Pancreas (tissue), 10 donors: ENCODE data around the gene TP53TG5. TPM values are rescaled to one million over a fixed set of nuclear protein-coding genes. Genes with fewer than 3 reads are reported as not detected.

Experiments used
- ATAC-seq, 4 donors: fragments of 200-7000 bp; cut with Tn5 transposase; one replicate each; pipeline versions ENCODE4 v1.8.0 to v1.9.1; 2020; ENCODE audit warnings: mild to moderate bottlenecking in 4 of 4, moderate library complexity in 4 of 4
- DNase-seq, 6 donors: peaks; one replicate each; pipeline ENCODE4 v3.0.0-alpha.2; 2020
- FAIRE-seq: peaks from 2 replicates; lab custom pipeline; 2012; peaks lifted over from hg19 to GRCh38; lab: Jason Lieb, UNC
- H3K27ac ChIP-seq, 4 donors: fragments of 200-600 bp; sonication (generic); 1 replicate in 3 of 4; 2 replicates in 1 of 4; pipeline versions ENCODE4 v1.5.0 to v1.8.0; 2020
- H3K27me3 ChIP-seq, 4 donors: fragments of 200-600 bp; one replicate each; pipeline ENCODE4 v1.8.0; 2021
- H3K36me3 ChIP-seq, 3 donors: fragments of 200-600 bp; sonication (generic) in 1 of 3; one replicate each; pipeline versions ENCODE4 v1.5.0 to v1.8.0; 2020 to 2021
- H3K4me1 ChIP-seq, 3 donors: fragments of 200-600 bp; one replicate each; pipeline ENCODE4 v1.8.0; 2021
- H3K4me3 ChIP-seq, 4 donors: fragments of 200-600 bp; sonication (generic) in 2 of 4; one replicate each; pipeline versions ENCODE4 v1.5.0 to v1.8.0; 2020 to 2021
- H3K9me3 ChIP-seq, 4 donors: fragments of 200-600 bp; one replicate each; pipeline ENCODE4 v1.8.0; 2021
- CTCF ChIP-seq, 4 donors: fragments of 200-600 bp; sonication (generic) in 3 of 4; IDR thresholded peaks; one replicate each; pipeline versions ENCODE4 v1.5.0 to v1.8.0; 2021; ENCODE audit warnings: antibody characterized with exemption in 4 of 4
- WGBS, 2 donors: extraction: QIAGEN DNeasy Blood & Tissue Kit; methylation state at CpG; one replicate each; pipeline ENCODE4 v1.1.7; 2013; 5-methylcytosine and 5-hydroxymethylcytosine counted together
- intact Hi-C, 3 donors: fragments of 100-400 bp; cut with DNase I; formaldehyde crosslinking; loops; one replicate each; pipeline versions ENCODE4 v1.11.1 to v1.14.2; 2022
- polyA plus RNA-seq, 2 donors: library from polyadenylated mRNA; stranded (reverse); fragments of 200-250 nt; gene quantifications; one replicate each; pipeline ENCODE4 v1.2.3, GENCODE V29; 2013
- total RNA-seq, 6 donors: library from RNA; stranded (reverse); fragmentation: NEBNext Ultra II Directional in 4 of 6; extraction: Animal tissue kit (Norgen Biotek cat#: 25700) in 4 of 6; gene quantifications; one replicate each; pipeline versions ENCODE4 v1.2.1 to v1.2.4, GENCODE V29; 2021 to 2023
- donor health status: healthy with polysubstance abuse.
- donor health status: DM: no; HTN: no; CAD: no; lungs with moderate emphysema.
- donor health status: DM: no; HTN: no; CAD: no.
- donor health status: control.
- donor health status: control.
- donor health status: Bipolar disorder and iron deficiency.
- donor health status: DM: yes; HTN: yes; CAD: no.
- donor health status: DM: no; HTN: no; CAD: no.
- donor health status: DM: no; HTN: no; CAD: no.
- donor health status: DM: yes; HTN: yes; CAD: no.

Gene TP53TG5
- total and polyA plus RNA-seq, 8 donors: 0.44 TPM; not detected in 7

- peak; percentile 68 to 76 (median 72) for DNase-seq
- peak; percentile 12 to 20 (median 14) for ATAC-seq
- intact Hi-C loops: no loop called here
- Histone ChIP-seq H3K9me3 (no peaks in the 10 kb centered on the region), H3K4me1 (peaks cover 15 to 39% (median 36%) of the 10 kb centered on the region in 3 donors), H3K27ac (peak overlapping the region; percentile 87 to 98 (median 94)), H3K27me3 (no peaks in the 10 kb centered on the region), H3K4me3 (peak overlapping the region in 3 of 4 donors; percentile 70 to 92 (median 84)), H3K36me3 (no peaks in the 10 kb centered on the region)
- no peak for FAIRE-seq
- WGBS, 2 donors: 17 to 31% methylated on average over 9 of the region's 9 CpGs
- TF ChIP-seq CTCF (IDR thresholded peaks at IDR 0.05): no peak
Observed at GRCh38 chr20:45345104-45345936, 32.8 kb downstream of the TP53TG5 start.

- intact Hi-C loops: no loop called here
- no peaks in the 10 kb centered on the region for H3K27me3 ChIP-seq
- H3K9me3 ChIP-seq: no peaks in the 10 kb centered on the region
- H3K4me1 ChIP-seq: peaks cover 25 to 49% (median 46%) of the 10 kb centered on the region in 3 donors
- WGBS, 2 donors: 11 to 15% methylated on average over 9 of the region's 9 CpGs
- TF ChIP-seq CTCF (IDR thresholded peaks at IDR 0.05): no peak
- peak; percentile 63 to 83 (median 70) for DNase-seq
- H3K4me3 ChIP-seq: peak overlapping the region in 2 of 4 donors; percentile 84 to 92
- H3K27ac ChIP-seq: peak overlapping the region; percentile 87 to 98 (median 94)
- peak; percentile 11 to 50 (median 28) for ATAC-seq
- no peak for FAIRE-seq
- H3K36me3 ChIP-seq: no peaks in the 10 kb centered on the region
Observed at GRCh38 chr20:45344168-45344860, 33.8 kb downstream of the TP53TG5 start.

GRCh38 chr20:45343532-45344167 is 34.5 kb downstream of the TP53TG5 start:
- intact Hi-C loops: no loop called here
- H3K36me3 ChIP-seq: no peaks in the 10 kb centered on the region
- ATAC-seq (peak; percentile 42 to 49 (median 44)), FAIRE-seq (no peak), DNase-seq (peak in 1 of 6 donors; percentile 58)
- H3K27me3 ChIP-seq: no peaks in the 10 kb centered on the region
- peak overlapping the region in 2 of 4 donors; percentile 84 to 92 for H3K4me3 ChIP-seq
- whole genome bisulfite sequencing, 2 donors: 8 to 11% methylated on average over 6 of the region's 6 CpGs
- peaks cover 32 to 53% (median 53%) of the 10 kb centered on the region in 3 donors for H3K4me1 ChIP-seq
- H3K9me3 ChIP-seq: no peaks in the 10 kb centered on the region
- H3K27ac ChIP-seq: peak overlapping the region; percentile 87 to 98 (median 94)
- TF ChIP-seq CTCF (IDR thresholded peaks at IDR 0.05): no peak

GRCh38 chr20:45342855-45343531 is 35.1 kb downstream of the TP53TG5 start:
- DNase-seq: peak in 5 of 6 donors; percentile 71 to 85 (median 82)
- no peaks in the 10 kb centered on the region for H3K9me3 ChIP-seq
- peak overlapping the region in 2 of 4 donors; percentile 84 to 92 for H3K4me3 ChIP-seq
- no peaks in the 10 kb centered on the region for H3K36me3 ChIP-seq
- FAIRE-seq: no peak
- intact Hi-C loops: no loop called here
- 11 to 14% methylated on average over 6 of the region's 6 CpGs for WGBS, 2 donors
- peaks cover 38 to 59% (median 58%) of the 10 kb centered on the region in 3 donors for H3K4me1 ChIP-seq
- peak in 1 of 4 donors; percentile 0 for ATAC-seq
- TF ChIP-seq CTCF (IDR thresholded peaks at IDR 0.05): no peak
- peak overlapping the region; percentile 87 to 98 (median 94) for H3K27ac ChIP-seq
- H3K27me3 ChIP-seq: no peaks in the 10 kb centered on the region
